ENCODE results near the gene RASA2.
A peak's percentile ranks its signal among the peaks of the same experiment; 100 is the strongest.

RASA2 gene

DNA sequence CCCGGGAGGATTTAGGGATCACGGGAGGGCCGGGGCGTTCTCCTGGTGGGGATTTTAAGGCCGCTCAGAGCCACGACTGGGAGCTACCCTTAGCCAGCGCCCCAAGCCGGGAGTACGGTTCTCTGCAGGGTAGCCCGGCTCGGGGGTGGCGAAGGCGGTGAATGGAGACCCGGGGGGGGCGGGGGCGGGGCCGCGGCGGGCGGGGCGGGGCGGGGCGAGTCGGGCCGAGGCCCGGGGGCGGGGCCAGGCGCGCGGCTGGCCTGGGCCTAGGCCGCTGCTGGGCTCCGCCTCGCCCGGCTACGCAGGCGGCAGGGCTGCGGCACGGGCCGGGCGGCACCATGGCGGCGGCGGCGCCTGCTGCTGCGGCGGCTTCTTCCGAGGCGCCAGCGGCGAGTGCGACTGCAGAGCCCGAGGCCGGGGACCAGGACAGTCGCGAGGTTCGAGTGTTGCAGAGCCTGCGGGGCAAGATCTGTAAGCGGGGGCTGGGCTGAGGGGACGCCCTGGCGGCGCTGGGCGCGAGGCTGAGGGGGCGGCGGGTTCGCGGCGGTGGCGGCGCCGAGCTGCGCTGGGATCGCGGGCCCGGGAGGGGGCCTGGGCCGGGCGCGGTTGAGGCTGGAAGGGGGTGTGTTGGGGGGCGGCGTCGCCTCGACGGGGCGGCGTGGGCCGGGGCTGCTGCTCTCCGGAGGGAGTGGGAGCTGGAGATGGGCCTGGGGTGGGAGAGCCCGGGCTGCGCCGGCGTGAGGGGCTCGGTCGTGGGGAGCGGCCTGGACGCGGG, at the start of gene RASA2:
Gene RASA2, plus strand, starts transcription at position 282 of the 775 bp plus-strand sequence. Its CDS starts 57 bp downstream, at position 339.
- peak; percentile 83 for DNase-seq (ENCODE audit: low read depth)

GRCh38 chr3:141439589-141439988, 47.2 kb upstream of the RASA2 start:
- no peak for DNase-seq (ENCODE audit: low read depth)

DNA sequence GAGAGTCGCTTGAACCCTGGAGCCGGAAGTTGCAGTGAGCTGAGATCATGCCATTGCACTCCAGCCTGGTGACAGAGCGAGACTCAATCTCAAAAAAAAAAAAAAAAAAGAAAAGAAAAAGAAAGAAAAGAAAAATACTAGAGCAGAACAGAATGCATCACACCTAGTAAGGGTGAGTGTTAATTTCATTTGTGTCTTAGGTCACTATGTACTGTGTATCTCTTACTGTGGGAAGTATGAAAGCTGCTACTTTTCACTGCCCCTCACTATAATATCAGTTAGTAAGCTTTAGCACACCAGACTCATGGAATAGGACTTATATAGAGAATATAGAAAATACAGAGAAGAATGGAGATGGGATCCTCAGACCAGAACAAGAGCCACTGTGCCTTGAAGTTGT, 45.9 kb upstream of the RASA2 start:
- no peak for DNase-seq (ENCODE audit: low read depth)

DNA sequence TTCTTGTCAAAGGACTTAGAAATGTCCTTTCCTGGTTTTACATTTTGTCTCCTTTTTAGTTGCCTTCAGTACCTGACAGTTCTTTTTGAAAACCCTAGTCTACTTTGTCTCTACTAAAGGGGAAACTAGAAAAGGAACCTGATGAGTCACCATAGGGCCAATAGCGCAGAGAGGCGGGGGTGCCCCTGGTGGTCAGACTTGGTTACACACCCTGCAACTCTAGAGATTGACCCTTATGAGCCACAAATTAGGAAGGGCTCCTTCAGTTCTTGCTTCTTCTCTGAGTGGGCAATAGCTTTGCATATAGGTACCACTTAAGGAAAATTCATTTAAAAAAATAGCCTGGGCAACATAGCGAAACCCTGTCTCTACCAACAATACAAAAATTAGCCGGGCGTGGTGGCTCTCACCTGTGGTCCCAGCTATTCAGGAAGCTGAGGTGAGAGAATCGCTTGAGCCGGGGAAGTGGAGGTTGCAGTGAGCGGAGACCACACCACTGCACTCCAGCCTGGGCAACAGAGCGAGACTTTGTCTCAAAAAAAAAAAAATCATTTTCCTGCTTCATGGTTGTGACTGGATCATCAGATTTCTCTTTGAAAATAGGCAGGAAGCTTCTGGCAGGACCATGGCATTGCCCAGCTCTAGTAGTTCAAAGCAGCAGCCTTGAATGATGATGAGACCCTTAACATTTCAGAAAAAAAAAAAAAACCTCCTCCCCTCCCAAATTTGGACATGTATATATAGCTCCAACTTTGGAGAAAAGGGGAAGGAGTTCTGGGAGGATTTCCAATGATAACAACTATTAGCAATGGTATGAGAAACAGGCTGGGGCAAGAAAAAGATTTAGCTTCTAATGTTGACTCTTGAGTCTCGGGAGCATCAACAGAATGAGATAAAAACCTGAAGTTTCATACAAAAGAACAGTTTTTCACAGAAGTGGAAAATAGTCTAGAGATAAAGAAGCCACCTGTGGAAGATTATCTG, 45.2 kb upstream of the RASA2 start:
- peak; percentile 73 for DNase-seq (ENCODE audit: low read depth)

GRCh38 chr3:141442446-141442845, 44.4 kb upstream of the RASA2 start:
- DNase-seq (ENCODE audit: low read depth), result no peak

DNA sequence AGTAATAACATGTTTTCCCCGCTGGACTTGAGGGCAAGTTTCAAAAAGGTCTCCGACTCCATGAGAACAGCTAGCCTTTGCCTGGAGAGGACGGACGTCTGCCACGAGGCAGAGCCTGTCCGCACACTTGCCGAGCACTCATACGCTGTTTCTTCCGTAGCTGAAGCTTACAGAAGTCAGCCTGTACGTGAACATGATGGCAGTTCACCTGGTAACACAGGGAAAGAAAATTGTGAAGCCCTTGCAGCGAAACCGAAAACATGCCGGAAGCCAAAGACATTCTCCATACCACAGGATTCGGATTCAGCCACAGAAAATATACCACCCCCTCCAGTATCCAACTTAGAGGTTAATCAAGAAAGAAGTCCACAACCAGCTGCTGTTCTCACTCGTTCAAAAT, 43.9 kb upstream of the RASA2 start:
- DNase-seq (ENCODE audit: low read depth), result no peak

GRCh38 chr3:141444586-141445285, 42.1 kb upstream of the RASA2 start:
- peak; percentile 76 for DNase-seq (ENCODE audit: low read depth)

- no peak for DNase-seq (ENCODE audit: low read depth)
These were observed 40.8 kb upstream of the RASA2 start for GRCh38 chr3:141445990-141446389.

GRCh38 chr3:141446737-141447136, 40.1 kb upstream of the RASA2 start:
- no peak for DNase-seq (ENCODE audit: low read depth)

DNA sequence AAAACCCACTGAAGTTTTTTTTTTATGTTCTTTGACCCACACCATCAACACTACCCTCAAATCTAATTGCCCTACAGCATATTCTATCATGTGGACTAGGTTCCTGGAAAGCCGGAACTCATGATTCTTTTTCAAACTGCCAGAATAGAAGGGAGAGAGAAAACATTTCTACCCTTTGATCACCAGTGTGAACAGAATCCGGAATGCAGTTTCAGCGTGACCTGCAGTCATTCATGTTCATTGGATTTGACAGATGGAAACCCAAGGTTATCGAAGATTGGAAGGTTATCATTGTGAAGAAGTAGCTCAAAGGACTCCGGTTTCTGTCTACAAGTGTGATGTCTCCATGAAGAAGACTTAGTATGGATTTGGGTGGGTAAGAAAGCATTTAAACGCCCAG, 39.4 kb upstream of the RASA2 start:
- DNase-seq (ENCODE audit: low read depth), result no peak

DNA sequence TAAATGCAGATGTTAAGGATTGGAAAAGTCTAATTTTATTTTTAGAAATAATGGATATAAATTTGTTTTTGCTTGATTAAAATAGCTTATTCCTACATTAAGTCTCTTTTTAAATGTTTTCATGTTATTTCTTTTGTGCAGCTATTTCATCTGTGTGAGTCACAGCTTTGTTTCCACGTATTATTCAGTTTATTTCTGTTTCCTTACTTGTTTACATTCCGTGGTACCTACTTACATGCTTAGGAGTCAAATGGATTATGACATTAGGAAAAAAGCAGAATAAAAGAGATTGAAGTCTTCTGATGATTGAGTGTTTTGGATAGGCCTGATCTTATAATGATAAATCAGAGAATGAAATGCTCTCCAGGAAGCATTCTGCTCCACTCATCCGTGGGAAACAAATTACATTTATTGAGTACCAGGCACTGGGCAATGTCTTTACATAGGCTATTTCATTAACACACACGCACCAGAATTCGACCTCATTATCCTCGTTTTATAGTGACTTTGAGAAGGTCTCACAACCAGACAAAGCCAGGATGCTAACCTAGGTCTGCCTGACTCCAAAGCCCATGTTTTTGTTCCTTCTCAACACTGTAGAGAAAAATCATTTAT, 38.1 kb upstream of the RASA2 start:
- peak; percentile 61 for DNase-seq (ENCODE audit: low read depth)

GRCh38 chr3:141449424-141449823, 37.4 kb upstream of the RASA2 start:
- no peak for DNase-seq (ENCODE audit: low read depth)

- DNase-seq (ENCODE audit: low read depth), result no peak
These were observed 36.0 kb upstream of the RASA2 start for GRCh38 chr3:141450727-141451375.

- peak; percentile 55 for DNase-seq (ENCODE audit: low read depth)
These were observed 34.8 kb upstream of the RASA2 start for GRCh38 chr3:141452045-141452444.

- no peak for DNase-seq (ENCODE audit: low read depth)
These were observed 34.1 kb upstream of the RASA2 start for GRCh38 chr3:141452773-141453172.

- no peak for DNase-seq (ENCODE audit: low read depth)
These were observed 32.8 kb upstream of the RASA2 start for GRCh38 chr3:141454054-141454453.

DNA sequence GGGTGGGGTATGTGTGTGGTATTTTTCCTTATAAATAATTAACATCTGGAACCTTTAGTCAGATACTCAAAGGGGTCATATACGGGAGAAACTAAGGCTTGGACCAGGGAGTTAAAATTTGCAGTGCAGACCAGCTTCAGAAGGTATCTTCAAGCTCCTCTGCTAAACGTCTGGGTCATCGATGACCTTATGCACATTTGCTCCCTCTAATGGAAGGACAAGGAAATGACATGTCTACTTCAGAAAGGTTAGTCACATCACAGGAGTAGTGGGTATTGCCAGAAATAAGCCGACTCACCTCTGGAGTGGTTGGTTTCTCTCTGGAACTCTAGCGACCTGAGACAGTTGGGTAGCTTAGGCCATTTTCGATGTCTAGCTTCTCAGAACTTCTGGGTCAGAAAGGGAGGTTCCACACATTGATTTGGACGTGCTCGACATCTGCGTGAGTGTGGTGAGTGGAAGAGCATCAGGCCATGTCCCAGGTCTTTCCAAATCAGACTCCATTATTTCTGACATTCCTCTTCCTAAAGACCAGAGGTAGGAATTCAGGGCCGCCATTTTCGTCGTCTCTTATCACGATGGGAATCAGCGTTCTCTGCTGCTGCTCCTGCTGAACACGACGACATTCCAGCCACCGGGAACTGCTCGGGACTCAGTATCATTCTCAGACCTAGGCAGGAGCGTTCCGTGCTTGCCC, 31.8 kb upstream of the RASA2 start:
- peak; percentile 71 for DNase-seq (ENCODE audit: low read depth)

- no peak for DNase-seq (ENCODE audit: low read depth)
These were observed 31.1 kb upstream of the RASA2 start for GRCh38 chr3:141455603-141456300.

- DNase-seq (ENCODE audit: low read depth), result peak; percentile 84
These were observed 30.6 kb upstream of the RASA2 start for GRCh38 chr3:141456301-141456625.

- peak; percentile 51 for DNase-seq (ENCODE audit: low read depth)
These were observed 29.1 kb upstream of the RASA2 start for GRCh38 chr3:141457624-141458236.

All from fibroblast of gingiva (primary cell).